ENCODE data around the gene RAET1E.
A peak's percentile ranks its signal among the peaks of the same experiment; 100 is the strongest.
"Not testable (repeated sequence)": the region's sequence is repeated elsewhere in the genome, so short reads cannot be mapped to it uniquely, and the experiment has no call there.

The RAET1E gene, protein sequence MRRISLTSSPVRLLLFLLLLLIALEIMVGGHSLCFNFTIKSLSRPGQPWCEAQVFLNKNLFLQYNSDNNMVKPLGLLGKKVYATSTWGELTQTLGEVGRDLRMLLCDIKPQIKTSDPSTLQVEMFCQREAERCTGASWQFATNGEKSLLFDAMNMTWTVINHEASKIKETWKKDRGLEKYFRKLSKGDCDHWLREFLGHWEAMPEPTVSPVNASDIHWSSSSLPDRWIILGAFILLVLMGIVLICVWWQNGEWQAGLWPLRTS

DNA sequence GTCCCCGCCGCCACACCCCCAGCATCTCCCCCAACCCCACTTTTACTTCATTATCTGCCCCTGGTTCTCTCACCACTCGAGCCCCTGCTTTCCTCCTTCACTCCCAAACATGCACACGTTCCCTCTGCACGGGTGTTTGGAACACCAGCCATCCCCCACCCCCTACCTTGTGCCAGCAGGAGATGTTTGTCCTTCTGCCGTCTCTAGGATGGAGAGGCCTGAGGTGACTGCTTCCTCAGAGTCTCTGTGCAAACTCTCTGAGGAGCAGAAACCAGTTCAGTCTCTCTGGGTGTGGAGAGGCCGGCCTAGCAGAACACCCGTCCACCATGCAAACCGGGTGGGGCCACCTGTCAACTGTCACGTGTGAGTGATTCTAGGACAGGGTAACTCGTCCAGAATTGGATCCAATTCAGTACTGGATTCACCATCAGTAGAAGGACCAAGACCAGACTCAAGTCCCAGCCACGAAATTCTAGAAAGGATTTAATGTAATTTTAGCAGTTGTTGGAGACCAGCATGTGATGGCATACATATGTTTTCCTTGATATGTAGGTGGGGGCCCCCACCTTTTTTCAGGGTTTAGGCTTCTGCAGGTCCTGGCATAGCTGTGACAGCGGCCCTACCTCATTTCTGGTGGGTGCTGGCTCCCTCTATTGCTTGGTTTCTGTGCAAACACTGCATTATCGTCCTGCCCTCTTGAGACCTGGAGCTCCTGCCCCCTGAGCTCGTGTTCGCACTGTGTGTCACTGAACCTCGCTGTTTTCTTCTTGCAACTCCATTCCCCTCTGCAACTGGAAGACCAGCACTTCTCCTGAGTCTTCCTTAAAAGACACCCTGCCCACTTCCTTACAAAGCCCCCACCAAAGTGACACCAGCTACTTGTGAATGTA, at the start of gene RAET1E:
TSS of gene RAET1E (minus strand) at position 259 of the 890 bp plus-strand sequence. CDS start 7,212 bp downstream, outside the sequence.
- no peak for DNase-seq

DNA sequence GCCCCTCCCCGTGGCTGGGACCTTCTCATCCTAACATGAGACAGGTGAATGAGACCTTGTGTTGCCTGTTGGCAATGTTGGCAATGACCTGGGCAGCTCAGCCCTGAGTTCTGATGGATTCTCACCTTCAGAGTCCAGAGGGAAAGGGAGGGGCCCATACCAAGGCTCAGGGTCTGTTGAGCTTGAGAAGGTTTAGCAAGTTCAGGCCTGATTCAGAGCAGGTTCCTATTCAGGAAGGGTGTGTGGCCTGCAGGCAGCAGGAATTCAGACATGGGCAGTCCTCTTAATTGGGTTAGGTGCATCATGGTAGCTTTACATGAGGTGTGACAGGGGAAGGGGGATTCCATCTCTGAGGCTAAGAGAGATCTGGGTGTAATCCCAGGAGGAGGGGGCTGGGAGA, 49.6 kb upstream of the RAET1E start:
- DNase-seq = not testable (repeated sequence)

DNA sequence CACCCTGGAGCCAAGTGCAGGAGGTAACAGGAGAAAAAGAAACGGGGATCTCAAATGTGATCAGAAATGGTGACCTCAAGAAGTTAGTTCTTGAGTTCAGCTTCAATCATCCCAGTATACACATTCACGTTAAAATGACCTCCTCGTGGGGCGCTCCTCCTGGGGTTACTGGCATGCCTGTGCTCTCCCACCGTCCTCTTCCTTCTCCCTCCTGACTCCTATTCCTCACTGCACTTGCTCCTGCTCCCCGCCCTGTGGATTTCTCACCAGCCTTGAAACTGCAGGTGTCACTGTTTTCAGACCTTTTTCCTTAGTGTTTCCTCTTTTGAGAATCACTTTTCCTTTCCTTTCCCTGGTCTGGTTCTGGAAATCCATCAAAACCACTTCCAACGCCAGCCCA, 48.7 kb upstream of the RAET1E start:
- DNase-seq = not testable (repeated sequence)

DNA sequence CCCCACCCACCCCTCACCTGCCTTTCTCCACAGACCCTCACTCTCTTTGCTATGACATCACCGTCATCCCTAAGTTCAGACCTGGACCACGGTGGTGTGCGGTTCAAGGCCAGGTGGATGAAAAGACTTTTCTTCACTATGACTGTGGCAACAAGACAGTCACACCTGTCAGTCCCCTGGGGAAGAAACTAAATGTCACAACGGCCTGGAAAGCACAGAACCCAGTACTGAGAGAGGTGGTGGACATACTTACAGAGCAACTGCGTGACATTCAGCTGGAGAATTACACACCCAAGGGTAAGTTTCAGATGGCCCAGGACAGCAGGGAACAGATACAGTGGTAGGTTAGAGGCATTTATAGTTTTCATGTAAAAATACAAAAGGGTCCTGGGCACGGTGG, 47.4 kb upstream of the RAET1E start:
- DNase-seq = not testable (repeated sequence)

DNA sequence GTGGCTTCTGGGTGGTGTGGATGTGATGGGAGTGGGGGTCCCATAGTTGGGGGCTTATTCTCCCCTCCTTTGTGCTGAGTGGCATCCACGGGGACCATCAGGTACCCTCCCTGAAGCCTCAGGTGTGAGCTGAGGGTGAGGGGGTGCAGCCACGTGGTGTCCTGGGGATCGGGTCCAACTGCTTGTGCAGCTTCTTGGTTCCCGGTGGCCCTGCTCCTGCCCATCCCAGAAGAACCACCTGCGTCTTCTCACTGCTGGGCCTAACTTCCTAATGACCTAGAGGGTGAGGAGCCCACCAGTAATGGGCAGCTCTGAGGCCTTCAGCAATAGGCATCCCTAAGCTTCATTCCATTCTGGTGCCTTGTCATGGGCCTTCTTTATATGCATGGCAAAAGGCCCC, 45.4 kb upstream of the RAET1E start:
- DNase-seq = not testable (repeated sequence)

DNA sequence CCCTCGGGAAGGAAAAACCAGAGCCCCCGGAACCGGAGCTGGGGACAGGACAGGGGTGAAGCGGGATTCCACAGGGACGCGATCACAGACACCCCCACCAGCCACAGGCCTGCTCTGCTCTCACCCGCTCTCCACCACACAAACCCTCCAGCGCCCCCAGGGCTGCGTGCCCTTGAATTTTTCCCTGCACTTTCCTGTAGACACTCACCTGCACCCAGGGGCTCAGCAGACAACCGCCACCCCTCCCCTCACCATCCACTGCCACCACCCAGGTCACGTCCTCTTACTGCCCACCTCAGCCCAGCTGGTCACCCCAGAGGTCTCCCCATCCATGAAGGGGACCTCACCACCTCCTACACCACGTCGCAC, 44.5 kb upstream of the RAET1E start:
- DNase-seq = no peak

DNA sequence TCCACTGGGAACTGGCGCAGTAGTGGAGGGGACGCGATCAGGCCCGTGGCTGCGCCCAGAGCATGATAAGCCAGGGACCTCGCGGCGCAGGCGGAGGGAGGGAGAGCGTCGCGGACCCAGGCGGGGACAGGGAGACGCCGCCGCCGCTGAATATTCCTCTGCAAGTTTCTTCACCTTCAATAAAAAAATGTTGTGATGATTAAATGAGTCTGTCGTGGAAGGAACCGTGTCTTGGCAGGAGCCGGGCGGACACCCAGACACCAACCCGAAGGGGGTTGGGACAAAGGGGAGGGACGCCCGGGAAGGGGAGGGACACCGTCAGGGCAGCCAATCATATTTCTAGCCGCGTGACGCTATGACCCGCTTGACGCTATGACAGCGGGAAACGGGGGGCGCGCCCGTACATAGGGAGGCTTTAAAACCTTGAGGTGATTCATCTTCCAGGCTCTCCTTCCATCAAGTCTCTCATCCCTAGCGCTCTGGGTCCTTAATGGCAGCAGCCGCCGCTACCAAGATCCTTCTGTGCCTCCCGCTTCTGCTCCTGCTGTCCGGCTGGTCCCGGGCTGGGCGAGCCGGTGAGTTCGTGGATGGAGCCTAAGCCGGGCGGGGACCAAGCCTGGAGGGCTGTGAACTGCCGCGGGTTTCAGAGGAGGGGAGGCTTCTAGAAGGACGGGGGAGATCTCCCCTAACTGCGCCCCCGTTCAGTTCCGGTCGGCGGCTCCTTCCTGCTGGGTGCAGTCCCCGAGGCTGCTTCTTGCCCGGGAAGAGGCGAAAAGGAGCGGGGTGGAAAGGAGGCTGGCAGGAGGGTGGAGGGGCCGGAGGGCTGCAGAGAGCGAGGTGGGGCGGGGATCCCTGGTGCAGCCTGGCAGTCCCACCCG, 43.9 kb upstream of the RAET1E start, which contains the start of gene ULBP2:
TSS of gene ULBP2 (plus strand) at position 432 of the 878 bp plus-strand sequence. CDS start at position 491, 59 bp downstream.
- peak; percentile 82 for DNase-seq

DNA sequence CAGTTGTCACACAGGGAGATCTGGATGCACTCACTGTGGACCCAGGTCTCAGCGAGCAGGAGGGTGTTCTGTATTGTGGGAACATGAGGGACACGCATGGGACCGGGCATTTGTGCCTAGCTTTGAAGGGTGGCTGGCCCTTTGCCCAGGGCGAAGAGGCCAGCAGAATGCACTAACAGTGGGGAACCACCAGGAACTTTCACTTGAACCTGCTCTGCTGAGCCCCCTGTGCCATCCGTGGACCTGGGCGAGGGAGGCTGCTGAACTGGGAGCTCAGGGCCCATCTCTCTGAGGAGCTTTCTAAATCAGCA, 42.7 kb upstream of the RAET1E start:
- DNase-seq = no peak

DNA sequence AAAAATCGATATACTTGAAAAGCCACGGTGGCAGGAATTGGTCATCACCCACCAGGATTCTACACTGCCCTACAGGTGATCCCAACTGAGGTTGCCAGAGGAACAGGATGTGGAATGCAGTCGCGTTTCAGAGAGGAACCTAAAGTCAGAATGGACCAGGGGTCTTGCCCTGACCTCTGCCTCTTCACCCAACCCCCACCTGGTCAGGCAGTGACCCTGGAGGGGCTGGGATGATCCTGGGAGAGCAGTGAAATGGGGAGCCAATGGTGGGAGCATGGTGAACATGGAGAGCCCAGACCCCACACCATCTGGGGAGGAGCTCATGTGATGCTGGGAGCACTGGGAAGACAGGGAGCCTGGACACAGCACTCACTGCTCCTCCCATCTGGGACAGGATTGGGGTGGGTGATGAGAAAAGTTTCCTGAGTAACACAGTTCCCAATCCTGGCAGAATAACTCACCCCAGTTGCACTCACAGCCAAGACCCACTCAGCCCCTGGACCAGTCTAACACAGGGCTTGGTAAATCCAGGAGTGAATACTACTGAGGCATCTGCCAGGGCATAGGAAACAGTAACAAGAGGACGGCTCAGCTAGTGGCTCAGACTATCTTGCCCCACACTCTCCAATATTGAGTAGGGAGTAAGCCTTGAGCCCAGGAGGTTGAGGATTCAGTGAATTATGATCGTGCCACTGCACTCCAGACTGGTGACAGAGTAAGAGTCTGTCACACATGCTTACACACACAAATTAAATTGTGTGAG, 42.2 kb upstream of the RAET1E start:
- no peak for DNase-seq

DNA sequence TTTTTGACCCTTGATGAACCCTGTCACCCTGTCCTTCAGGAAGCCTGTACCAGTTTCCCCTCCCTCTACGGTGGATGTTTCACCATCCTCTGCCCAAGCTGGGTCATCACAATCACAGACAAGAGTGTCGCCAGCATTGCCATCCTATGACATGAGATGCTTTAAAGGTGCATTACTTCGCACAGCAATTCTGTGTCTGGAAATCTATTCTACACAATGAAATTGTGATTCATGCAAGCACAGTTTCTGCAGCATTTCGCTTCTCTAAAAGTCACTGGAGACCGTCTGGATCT, 41.4 kb upstream of the RAET1E start:
- DNase-seq = no peak

DNA sequence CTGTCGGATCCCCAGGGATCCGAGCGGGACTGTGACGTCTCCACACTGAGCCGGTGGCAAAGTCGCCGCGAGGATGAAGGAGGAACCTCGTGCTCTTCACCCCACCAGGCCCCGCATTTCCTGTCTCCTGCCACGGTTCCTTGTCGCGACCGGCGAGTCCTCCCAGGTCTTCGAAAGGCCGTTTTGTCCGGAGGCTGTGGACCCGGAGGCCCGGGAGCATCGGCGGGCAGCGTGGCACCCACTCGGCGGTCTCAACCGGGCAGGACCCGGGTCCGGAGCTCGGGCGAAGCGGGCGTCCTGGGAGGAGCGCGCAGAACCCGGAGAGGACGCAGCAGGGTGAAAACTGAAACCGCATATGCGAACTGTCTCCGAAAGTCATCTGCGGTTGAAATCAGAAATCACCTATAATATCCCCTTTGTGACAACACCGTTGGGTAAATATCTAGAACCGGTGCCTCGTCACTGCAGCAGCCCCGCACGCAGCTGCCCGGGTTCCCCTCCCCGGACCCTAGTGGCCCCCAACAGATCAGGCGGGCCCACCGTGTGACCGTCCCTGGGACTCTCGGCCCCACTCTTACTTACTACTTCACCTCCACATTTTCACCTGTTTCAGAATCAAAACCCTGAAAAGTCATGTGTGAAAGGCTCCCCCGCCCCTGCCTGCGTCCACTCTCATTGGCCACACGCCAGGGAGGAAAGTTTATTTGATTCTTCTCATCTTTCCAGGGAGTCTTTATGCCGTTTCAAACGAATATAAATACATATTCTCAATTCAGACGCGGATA, 40.9 kb upstream of the RAET1E start:
- DNase-seq = peak; percentile 4

DNA sequence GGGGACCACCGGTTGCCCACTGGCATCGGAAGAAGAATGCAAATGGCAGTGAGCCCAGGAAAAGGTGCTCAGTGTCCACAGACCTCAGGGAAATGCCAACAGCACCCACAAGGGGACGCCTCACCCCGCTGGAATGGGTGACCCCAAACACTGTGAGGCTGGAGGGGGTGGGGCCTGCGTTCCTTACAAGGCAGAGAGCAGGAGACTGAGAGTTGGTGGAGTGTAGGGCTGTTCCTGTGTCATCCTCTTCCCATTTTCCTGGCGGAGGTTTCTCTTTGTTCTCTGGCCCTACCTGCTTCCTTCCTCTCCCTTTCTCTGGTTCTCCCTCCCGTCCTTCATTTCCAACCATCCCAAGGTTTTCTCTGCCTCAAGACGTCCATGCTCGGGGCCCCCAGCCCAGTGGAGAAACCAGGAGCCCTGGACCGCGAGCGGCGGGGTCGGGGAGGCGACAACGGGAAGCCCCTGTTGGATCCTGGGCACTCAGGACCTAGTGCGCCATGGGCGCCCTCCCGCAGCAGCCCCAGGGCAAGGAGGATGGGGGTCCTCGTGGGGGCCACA, 40.2 kb upstream of the RAET1E start:
- not testable (repeated sequence) for DNase-seq

DNA sequence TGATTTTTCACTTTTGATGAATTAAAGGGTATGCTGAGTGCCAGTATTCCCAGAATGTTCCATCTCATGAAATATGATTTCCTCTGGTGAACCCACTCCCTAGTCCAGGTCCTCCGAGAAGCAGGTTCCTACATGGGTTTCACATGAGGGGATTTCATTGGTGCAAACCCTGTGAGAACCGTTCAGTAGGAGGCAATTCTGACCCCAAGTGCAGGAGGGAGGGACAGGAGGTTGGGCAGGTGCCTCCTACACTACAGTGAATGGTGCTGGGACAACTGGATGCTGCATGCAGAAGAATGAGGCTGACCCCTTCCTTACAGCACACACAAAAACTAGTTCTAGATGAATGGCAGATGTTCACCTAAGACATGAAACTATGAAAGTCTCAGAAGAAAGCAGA, 38.8 kb upstream of the RAET1E start:
- DNase-seq = no peak

DNA sequence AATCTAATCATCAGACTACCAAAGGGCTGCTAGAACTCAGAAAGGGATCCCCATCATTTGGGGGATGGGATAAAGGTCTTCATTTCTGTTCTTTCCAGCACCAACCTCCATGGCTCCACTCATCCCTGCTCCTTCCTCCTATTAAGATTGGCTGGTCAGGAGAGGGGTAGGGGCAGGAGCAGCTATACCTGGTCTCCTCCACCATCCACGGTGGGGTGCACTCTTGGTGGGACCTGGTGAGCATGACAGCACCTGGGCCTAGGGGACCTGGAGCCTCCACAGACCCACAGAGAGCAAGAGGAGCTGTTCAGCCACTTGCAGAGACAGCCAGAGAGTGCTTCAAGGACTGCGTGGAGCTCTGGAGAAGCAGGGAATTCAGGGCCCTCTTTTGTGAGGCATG, 37.8 kb upstream of the RAET1E start:
- DNase-seq = no peak

DNA sequence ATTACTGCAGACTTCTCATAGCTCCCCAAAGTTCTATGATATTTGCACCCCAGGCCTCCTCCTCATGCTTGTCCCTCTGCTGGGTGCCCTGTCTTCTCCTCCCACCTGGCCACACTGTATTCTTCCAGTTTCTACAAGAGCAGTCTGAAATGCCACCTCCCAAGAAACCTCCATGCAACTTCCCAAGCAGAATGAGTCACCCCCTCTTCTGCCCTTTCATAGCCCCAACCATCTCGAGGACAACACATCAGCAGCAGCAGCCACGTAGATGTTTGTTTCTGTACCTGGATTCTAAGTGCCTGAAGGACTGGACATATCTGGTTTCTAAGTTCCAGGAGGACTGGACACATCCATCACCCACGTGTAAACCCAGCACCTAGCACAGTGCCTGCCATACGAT, 37.3 kb upstream of the RAET1E start:
- DNase-seq = no peak

DNA sequence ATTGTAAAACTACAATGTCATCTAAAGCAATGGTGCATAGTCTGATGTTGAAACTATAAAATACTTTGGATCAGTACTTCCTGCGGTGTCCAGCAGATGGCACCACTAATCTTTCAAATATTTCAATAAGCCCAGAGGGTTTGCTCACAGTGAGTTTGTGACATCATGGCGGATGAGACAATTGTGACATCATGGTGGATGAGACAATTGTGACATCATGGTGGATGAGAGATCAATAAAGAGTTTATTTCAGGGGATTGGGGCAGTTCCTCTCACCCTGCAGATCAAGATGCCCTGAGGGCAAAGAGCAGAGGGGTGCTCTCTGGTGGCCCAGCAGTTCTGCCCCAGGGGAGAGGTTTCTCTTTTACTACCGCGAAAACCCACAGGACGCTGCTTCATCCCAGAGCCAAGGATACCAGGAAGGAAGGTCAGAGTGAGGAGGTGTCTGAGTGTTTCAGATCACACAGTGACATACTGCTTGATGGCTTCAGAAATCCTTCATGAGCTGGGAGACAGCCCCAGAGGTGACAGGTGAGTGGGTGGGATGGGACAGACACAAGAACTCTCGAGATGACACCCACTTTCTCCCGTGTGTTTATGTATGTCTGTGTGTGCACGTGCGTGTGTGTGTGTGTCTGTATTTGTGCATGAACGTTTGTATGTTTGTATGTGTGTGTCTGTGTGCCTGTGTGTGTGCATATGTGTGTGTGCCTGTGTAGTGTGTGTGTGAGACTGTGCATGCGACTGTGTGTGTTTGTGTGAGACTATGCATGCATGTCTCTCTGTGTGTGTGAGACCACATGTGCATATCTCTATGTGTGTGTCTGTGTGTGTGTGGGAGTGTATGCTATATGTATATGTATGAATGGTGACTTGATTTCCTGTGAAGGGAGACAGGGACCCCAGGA, 36.6 kb upstream of the RAET1E start:
- DNase-seq = peak; percentile 71

DNA sequence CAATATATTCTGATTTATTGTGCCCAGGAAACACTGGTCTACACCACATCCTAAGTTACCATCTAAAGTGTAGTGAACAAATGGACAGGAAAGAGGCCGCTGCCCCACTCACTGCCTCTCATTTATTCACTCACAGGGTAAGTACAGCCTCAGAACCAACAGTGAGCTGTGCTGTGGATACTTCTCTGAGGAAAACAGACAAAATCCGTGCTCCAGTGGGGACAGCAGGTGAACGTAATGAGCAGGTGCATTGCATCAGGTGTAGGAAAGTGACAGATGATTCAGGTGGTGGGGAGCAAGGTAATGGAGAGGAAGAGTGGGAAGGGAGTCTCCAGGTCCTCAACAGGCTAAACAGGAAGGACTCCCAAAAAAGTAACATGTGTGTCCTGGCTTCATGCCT, 35.5 kb upstream of the RAET1E start:
- DNase-seq = no peak

DNA sequence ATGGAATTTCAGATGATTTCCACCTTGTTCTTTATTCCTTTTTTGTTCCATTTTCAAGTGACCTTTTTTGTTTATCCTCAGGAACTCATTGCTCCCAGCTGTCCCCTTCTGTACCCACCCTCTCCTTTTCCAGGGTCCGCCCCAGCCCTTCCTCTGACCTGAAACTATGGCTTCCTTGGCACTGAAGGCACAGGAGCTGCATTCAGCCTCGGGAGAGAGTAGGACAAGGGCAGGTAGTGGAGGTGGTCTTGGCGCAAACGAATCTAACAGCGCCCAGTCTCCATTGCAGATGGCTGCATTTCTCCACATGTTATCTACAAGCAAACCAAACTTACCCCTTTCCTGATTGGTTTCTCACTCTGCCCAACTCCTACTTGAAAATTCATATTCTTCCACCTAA, 35.1 kb upstream of the RAET1E start:
- no peak for DNase-seq

DNA sequence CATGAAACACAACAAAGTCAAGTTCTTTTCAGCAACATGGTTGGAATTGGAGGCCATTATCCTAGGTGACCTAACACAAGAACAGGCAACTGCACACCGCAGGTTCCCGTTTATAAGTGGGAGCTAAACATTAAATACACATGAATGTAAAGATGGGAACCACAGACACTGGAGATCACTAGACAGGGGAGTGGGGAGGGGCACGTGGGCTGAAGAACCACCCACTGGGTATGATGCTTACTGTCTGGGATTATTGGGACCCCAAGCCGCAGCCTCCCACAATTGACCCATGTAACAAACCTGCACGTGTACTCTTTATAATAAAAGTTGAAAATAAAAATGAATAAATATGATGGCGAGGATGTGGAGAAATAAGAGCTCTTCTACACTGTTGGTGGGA, 33.6 kb upstream of the RAET1E start:
- no peak for DNase-seq

DNA sequence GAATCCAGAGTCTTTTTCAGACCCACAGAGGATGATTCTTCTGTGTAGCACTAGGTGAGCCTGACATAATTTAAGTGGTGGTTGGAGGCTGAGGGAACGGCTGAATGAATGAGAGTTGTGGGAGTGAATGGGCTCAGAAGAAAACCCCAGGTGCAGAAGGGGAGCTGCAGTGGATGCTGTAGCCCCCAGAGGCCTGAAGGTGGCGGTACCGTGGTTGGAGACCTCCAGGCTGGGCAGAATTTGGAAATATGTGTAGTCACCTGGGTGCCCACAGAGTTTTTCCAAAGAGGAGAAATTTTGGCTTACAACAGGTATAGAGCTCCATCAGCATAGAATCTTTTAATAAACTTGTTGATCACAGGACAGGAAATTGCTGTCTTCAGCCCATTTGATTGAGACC, 31.5 kb upstream of the RAET1E start:
- no peak for DNase-seq

DNA sequence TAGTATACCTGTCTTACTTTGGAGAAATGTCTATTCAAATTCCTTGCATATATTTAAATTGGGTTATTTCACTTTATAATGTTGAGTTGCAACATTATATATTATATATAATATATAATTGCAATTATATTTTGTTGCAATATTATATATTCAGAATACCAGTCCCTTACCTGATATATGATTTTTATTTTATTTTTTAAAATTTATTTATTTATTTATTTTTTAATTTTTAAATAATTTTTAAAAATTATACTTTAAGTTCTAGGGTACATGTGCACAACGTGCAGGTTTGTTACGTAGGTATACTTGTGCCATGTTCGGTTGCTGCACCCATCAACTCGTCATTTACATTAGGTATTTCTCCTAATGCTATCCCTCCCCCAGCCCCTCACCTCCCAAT, 29.1 kb upstream of the RAET1E start:
- not testable (repeated sequence) for DNase-seq
